ENCODE measurements around the gene CT45A9.
"Not testable (repeated sequence)": the region's sequence is repeated elsewhere in the genome, so short reads cannot be mapped to it uniquely, and the experiment has no call there.

Gene CT45A9

GRCh38 chrX:135871712-135872111, at the start of gene CT45A9:
TSS of gene CT45A9 (minus strand) at chrX:135871812. CDS start at chrX:135868061, 3,751 bp downstream.
- not testable (repeated sequence) for DNase-seq

GRCh38 chrX:135920516-135920915, 48.9 kb upstream of the CT45A9 start:
- not testable (repeated sequence) for DNase-seq

GRCh38 chrX:135914404-135914803, 42.8 kb upstream of the CT45A9 start:
- no peak for DNase-seq

- DNase-seq: no peak
Observed at GRCh38 chrX:135910251-135910650, 38.6 kb upstream of the CT45A9 start.

GRCh38 chrX:135893294-135893817, 21.7 kb upstream of the CT45A9 start, which contains the start of the genes CT45A10 and SAGE1:
TSS of gene CT45A10 (minus strand) at chrX:135893444. CDS start at chrX:135885344, 8,100 bp downstream.
TSS of gene SAGE1 (plus strand) at chrX:135893716. CDS start at chrX:135896243, 2,527 bp downstream.
- peak; percentile 20 to 58 for DNase-seq

- no peak for DNase-seq
Observed at GRCh38 chrX:135892781-135893180, 21.2 kb upstream of the CT45A9 start.

- no peak for DNase-seq
Observed at GRCh38 chrX:135890087-135890585, 18.5 kb upstream of the CT45A9 start.

GRCh38 chrX:135888976-135889375, 17.4 kb upstream of the CT45A9 start:
- DNase-seq: peak in 1 of 2 experiments; percentile 22

- not testable (repeated sequence) for DNase-seq
Observed at GRCh38 chrX:135888230-135888629, 16.6 kb upstream of the CT45A9 start.

GRCh38 chrX:135882741-135883140, 11.1 kb upstream of the CT45A9 start:
- DNase-seq: not testable (repeated sequence)

- DNase-seq: not testable (repeated sequence)
Observed at GRCh38 chrX:135854438-135854837, 17.2 kb downstream of the CT45A9 start, which contains the start of gene CT45A8. TSS of gene CT45A8 (minus strand) at chrX:135854538. CDS start at chrX:135850783, 3,755 bp downstream.

GRCh38 chrX:135837180-135837579, 34.4 kb downstream of the CT45A9 start, which contains the start of gene CT45A7:
TSS of gene CT45A7 (minus strand) at chrX:135837280. CDS start at chrX:135833533, 3,747 bp downstream.
- not testable (repeated sequence) for DNase-seq

- DNase-seq: not testable (repeated sequence)
Observed at GRCh38 chrX:135819912-135820311, 51.7 kb downstream of the CT45A9 start, which contains the start of gene CT45A2. TSS of gene CT45A2 (minus strand) at chrX:135820012. CDS start at chrX:135816265, 3,747 bp downstream.

All from NCI-H1930 (cell line).